SK-N-SH treated with all-trans-retinoic acid at 6 μM for 48 hours (cell line): ENCODE results near the gene OLFML2B.

ENCODE experiments used
- ARNTL ChIP-seq: fragments of 450-650 bp; formaldehyde crosslinking; IDR thresholded peaks from 2 replicates; pipeline ENCODE4 v1.5.0; 2020; ENCODE audit warnings: low read depth, mild to moderate bottlenecking, moderate library complexity, borderline replicate concordance
- RARB ChIP-seq: fragments of 250-450 bp; sonication (Bioruptor Pico); IDR thresholded peaks from 2 replicates; pipeline ENCODE4 v1.8.0; 2021; ENCODE audit warnings: mild to moderate bottlenecking, moderate library complexity
- SNAI2 ChIP-seq: fragments of 250-450 bp; sonication (Bioruptor Pico); IDR thresholded peaks from 2 replicates; pipeline ENCODE4 v1.5.0; 2020; ENCODE audit warnings: mild to moderate bottlenecking, moderate library complexity
- TCF4 ChIP-seq: fragments of 250-450 bp; sonication (Bioruptor Pico); IDR thresholded peaks from 2 replicates; pipeline ENCODE4 v1.8.0; 2021; ENCODE audit warnings: mild to moderate bottlenecking, moderate library complexity, borderline replicate concordance
- ZFP3 ChIP-seq: fragments of 250-450 bp; sonication (Bioruptor Pico); IDR thresholded peaks from 2 replicates; pipeline ENCODE4 v1.5.0; 2020; ENCODE audit warnings: mild to moderate bottlenecking, moderate library complexity
- ZFP30 ChIP-seq: fragments of 450-650 bp; formaldehyde crosslinking; IDR thresholded peaks from 2 replicates; pipeline ENCODE4 v1.5.0; 2022; ENCODE audit warnings: mild to moderate bottlenecking, moderate library complexity
- ZNF565 ChIP-seq: fragments of 450-650 bp; formaldehyde crosslinking; conservative IDR thresholded peaks from 2 replicates; pipeline ENCODE4 v1.5.0; 2020; ENCODE audit warnings: low read depth, mild to moderate bottlenecking, moderate library complexity
- ZNF70 ChIP-seq: fragments of 450-650 bp; formaldehyde crosslinking; IDR thresholded peaks from 2 replicates; pipeline ENCODE4 v1.5.0; 2020; ENCODE audit warnings: mild to moderate bottlenecking, moderate library complexity
- ZNF8 ChIP-seq: fragments of 450-650 bp; formaldehyde crosslinking; IDR thresholded peaks from 2 replicates; pipeline ENCODE4 v1.5.0; 2020; ENCODE audit warnings: mild to moderate bottlenecking, moderate library complexity
- TF ChIP-seq, protein P1 (sequence below): fragments of 250-450 bp; sonication (Bioruptor Pico); IDR thresholded peaks from 2 replicates; pipeline ENCODE4 v1.8.0; 2020; ENCODE audit warnings: mild to moderate bottlenecking, moderate library complexity, borderline replicate concordance
- TF ChIP-seq, protein P2 (sequence below): fragments of 250-450 bp; sonication (Bioruptor Pico); IDR thresholded peaks from 2 replicates; pipeline ENCODE4 v1.5.1; 2020; ENCODE audit warnings: low read depth, mild to moderate bottlenecking, moderate library complexity
- TF ChIP-seq, protein P3 (sequence below): fragments of 250-450 bp; sonication (Bioruptor Pico); IDR thresholded peaks from 2 replicates; pipeline ENCODE4 v1.5.0; 2020; ENCODE audit warnings: mild to moderate bottlenecking, moderate library complexity

DNA sequence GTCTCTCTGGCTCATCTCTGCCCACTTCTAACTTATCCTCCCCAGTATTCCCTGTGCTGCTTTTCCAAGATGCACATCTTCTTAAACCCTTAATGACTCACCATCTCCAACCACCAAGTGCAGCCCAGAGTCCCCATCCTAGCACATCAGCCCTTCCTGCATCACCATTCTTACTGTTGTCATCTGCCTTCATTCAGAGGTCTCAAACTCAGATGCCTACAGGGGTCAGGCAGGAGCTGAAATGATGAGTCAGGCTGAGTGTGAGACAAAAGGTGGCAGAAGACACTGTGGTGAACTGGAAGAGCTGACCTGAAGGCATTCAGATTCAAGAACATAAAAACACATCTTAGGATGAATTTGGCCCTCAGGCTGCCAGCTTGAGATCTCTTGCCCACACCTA is 34.6 kb downstream of the OLFML2B start:
- TF ChIP-seq, protein P1, sequence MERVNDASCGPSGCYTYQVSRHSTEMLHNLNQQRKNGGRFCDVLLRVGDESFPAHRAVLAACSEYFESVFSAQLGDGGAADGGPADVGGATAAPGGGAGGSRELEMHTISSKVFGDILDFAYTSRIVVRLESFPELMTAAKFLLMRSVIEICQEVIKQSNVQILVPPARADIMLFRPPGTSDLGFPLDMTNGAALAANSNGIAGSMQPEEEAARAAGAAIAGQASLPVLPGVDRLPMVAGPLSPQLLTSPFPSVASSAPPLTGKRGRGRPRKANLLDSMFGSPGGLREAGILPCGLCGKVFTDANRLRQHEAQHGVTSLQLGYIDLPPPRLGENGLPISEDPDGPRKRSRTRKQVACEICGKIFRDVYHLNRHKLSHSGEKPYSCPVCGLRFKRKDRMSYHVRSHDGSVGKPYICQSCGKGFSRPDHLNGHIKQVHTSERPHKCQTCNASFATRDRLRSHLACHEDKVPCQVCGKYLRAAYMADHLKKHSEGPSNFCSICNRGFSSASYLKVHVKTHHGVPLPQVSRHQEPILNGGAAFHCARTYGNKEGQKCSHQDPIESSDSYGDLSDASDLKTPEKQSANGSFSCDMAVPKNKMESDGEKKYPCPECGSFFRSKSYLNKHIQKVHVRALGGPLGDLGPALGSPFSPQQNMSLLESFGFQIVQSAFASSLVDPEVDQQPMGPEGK (CRISPR knock-in tag): no peak
- TF ChIP-seq ZFP30 (CRISPR knock-in tag) (no peak), RARB (CRISPR knock-in tag) (no peak), ZNF70 (no peak), ZNF565 (CRISPR knock-in tag) (no peak), SNAI2 (CRISPR knock-in tag) (no peak), ARNTL (CRISPR knock-in tag) (no peak), ZFP3 (CRISPR knock-in tag) (no peak), ZNF8 (CRISPR knock-in tag) (no peak), TCF4 (CRISPR knock-in tag) (no peak)
- TF ChIP-seq, protein P2, sequence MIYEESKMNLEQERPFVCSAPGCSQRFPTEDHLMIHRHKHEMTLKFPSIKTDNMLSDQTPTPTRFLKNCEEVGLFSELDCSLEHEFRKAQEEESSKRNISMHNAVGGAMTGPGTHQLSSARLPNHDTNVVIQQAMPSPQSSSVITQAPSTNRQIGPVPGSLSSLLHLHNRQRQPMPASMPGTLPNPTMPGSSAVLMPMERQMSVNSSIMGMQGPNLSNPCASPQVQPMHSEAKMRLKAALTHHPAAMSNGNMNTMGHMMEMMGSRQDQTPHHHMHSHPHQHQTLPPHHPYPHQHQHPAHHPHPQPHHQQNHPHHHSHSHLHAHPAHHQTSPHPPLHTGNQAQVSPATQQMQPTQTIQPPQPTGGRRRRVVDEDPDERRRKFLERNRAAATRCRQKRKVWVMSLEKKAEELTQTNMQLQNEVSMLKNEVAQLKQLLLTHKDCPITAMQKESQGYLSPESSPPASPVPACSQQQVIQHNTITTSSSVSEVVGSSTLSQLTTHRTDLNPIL (CRISPR knock-in tag): no peak
- TF ChIP-seq, protein P3, sequence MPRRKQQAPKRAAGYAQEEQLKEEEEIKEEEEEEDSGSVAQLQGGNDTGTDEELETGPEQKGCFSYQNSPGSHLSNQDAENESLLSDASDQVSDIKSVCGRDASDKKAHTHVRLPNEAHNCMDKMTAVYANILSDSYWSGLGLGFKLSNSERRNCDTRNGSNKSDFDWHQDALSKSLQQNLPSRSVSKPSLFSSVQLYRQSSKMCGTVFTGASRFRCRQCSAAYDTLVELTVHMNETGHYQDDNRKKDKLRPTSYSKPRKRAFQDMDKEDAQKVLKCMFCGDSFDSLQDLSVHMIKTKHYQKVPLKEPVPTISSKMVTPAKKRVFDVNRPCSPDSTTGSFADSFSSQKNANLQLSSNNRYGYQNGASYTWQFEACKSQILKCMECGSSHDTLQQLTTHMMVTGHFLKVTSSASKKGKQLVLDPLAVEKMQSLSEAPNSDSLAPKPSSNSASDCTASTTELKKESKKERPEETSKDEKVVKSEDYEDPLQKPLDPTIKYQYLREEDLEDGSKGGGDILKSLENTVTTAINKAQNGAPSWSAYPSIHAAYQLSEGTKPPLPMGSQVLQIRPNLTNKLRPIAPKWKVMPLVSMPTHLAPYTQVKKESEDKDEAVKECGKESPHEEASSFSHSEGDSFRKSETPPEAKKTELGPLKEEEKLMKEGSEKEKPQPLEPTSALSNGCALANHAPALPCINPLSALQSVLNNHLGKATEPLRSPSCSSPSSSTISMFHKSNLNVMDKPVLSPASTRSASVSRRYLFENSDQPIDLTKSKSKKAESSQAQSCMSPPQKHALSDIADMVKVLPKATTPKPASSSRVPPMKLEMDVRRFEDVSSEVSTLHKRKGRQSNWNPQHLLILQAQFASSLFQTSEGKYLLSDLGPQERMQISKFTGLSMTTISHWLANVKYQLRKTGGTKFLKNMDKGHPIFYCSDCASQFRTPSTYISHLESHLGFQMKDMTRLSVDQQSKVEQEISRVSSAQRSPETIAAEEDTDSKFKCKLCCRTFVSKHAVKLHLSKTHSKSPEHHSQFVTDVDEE (CRISPR knock-in tag): no peak
